IPS-18c (cell line): ENCODE data around the gene DRD3.

Source experiments
- H3K4me3 ChIP-seq: 2 replicates; pipeline ENCODE4 v1.7.0; 2013; ENCODE audit warnings: low read depth, mild to moderate bottlenecking, low read length, moderate library complexity; ENCODE audit not compliant: insufficient read depth
- H3K9me3 ChIP-seq: one replicate; pipeline ENCODE4 v1.6.1; 2013; ENCODE audit warnings: mild to moderate bottlenecking, low read length, moderate library complexity; ENCODE audit not compliant: control insufficient read depth, insufficient read depth

The DRD3 gene

DNA sequence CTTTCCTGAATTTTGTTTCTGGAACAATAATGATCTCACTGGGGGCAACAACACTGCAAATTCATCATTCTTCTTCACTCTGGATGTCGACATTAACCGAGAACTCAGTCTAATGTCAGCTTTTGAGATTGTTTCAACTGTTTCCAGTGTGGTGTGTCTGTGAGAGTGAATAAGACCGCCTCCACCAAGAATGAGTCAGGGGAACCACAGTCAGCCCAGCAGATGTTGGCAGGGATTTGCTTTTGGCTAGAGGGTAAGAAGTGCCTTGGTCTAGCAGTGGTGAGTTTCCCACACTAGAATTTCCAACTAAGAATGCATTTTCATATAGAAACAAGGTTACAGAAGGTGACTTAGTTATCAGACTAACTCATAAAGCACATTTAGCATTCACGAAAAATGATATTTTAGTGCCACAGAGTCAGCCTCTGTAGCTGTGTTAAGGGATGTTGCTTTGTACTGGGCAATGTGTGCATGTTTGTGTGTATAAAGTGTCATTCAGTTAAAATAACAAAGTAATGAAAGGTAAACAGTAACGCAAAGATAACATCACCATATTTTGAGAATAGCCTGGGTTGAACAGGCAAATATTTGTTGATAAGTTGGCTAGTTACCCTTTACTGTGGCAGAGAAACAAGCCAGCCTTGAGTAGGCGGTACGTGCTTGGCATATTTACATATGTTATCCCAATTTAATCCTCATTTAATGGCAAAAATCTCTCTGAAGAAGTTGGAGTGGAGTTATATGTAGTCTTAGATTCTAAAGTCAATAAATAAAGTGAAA, 33.8 kb downstream of the DRD3 start:
- H3K9me3 ChIP-seq, result no peaks in the 10 kb centered on the region
- no peak overlapping the region for H3K4me3 ChIP-seq

DNA sequence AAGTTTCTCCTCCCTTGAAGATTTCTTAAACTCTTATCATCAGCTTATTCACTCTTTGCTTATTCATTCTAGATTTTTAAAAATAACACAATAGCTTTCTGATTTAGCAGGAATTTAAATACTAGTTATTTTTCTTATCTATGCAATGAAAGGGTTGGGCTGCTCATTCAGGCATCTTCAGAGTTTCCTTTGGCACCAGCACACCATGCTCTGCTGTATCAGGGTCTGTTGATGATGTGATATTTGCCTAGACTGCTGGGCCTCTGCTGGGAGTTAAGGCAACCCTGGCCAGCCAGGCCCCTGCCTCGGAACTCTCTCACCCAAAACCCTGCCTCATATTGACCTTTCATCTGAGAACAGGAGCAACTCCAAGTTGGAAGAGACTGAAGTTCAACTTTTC, 35.0 kb downstream of the DRD3 start:
- no peaks in the 10 kb centered on the region for H3K9me3 ChIP-seq

DNA sequence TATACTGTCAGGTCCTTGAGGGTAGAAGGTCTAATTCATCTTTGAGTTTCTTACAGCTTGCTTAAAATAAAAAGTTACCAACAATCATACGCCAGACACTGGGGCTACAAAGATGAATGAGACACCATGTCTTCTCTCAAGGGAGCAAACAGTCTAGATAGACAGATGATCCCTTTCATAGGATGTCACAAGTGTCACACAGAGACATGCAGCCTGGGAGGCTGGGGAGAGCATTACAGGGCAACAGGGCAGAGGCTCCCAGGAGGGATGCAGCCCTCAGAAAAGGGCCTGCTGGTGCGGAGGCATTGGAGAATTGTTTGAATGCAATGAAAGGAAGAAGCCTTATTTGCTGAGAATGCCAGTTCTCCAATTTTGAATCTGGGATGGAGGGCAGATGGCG, 39.0 kb downstream of the DRD3 start:
- H3K9me3 ChIP-seq, result no peaks in the 10 kb centered on the region

More for the DNA sequence above, 35.0 kb downstream of the DRD3 start:
- no peak overlapping the region for H3K4me3 ChIP-seq

DNA sequence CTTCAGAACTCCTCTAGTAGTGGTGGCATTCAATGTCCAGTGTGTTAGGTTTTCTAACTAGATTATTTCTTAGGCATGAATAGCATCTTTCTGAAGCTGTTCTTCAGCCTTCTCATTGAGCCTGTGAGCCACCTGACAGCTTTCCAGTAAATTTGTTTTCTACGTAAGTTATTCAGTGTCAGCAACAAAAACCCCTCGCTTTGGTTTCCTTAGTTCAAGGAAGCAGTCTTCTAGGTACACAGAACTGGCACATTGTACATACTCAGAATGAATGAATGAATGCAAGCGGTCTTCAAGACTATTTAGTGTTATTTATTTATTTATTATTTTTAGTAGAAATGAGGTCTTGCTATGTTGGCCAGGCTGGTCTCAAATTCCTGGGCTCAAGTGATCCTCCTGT, 44.9 kb downstream of the DRD3 start:
- no peaks in the 10 kb centered on the region for H3K9me3 ChIP-seq

More for the DNA sequence above, 39.0 kb downstream of the DRD3 start:
- no peak overlapping the region for H3K4me3 ChIP-seq

DNA sequence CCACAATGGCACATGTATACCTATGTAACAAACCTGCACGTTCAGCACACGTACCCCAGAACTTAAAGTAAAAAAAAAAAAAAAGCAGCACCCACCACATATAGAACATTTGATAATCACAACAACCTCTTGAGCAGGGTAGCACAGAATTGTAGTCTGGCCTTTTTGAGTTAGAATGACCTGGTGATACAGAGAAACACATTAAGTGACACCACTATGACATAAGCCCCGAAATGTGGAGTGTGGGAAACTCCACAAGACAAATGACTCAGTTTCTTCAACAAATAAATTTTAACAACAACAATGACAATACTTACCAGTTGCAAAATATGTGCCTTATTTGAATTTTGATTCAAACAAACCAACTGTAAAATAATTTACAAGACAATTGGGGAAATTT, 46.4 kb downstream of the DRD3 start:
- Histone ChIP-seq H3K9me3 (no peaks in the 10 kb centered on the region), H3K4me3 (no peak overlapping the region)

More for the DNA sequence above, 44.9 kb downstream of the DRD3 start:
- no peak overlapping the region for H3K4me3 ChIP-seq

DNA sequence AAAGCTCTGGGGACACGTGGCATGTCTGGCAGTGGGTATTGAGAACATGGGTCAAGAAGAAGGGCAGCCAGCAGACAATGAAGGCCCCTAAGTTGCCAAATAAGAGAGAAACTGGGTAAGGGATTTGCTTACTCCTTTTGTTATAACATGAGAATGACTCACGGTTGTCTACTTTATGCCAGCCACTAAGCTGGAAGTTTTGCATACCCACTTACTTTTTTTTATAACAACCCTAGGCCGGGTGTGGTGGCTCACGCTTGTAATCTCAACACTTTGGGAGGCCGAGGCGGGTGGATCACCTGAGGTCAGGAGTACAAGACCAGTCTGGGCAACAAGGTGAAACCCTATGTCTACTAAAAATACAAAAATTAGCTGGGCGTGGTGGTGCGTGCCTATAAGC, 50.0 kb downstream of the DRD3 start:
- Histone ChIP-seq H3K9me3 (no peaks in the 10 kb centered on the region), H3K4me3 (no peak overlapping the region)

DNA sequence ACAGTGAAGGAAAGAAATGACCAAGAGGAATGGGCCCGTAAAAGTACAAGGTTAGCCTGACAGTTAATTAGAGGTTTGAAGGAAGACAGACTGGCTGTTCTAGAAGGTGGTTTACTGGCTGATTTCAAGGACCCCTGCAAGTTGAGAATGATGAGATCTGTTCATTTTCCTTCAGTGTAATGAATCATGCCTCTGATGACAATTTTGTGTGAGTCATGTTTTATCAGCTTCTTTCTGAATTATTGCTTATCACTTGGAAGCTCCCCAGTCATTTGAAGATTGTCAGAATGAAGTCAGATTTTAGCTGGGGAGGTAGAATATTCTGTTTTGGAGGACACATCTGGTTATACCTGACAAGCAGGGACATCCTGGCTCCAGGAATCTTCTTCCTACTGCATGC, 50.6 kb downstream of the DRD3 start:
- H3K9me3 ChIP-seq, result no peaks in the 10 kb centered on the region

DNA sequence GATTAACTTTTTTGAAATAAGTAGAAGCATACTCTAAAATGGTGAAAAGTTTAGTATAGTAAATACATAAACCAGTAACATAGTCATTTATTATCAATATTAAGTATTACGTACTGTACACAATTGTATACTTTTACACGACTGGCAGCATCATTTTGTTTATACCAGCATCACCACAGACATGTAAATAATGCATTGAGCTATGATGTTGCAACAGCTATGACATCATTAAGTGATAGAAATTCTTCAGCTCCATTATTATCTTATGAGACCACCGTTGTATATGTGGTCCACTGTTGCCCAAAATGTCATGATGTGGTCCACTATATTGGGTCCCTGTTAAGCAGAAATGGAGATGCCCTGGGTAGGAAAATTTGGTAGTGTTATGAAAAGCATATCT, 51.3 kb downstream of the DRD3 start:
- no peaks in the 10 kb centered on the region for H3K9me3 ChIP-seq
- H3K4me3 ChIP-seq, result no peak overlapping the region

More for the DNA sequence above, 50.6 kb downstream of the DRD3 start:
- no peak overlapping the region for H3K4me3 ChIP-seq

DNA sequence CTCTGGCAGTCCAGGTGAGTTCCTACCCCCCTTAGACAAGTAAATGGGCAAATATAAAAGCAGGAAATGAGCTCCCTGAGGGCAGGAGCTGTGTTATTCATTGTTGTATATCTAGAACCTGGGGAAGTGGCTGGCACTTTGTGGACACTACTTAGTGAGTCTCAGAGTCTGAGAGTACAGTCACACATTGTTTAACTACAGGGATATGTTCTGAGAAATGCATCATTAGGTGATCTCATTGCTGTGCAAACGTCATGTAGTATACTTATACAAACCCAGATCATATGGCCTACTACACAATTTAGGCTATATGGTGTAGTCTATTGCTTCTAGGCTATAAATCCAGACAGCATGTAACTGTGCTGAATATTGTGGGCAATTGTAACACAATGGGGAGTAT, 52.4 kb downstream of the DRD3 start:
- Histone ChIP-seq H3K9me3 (no peaks in the 10 kb centered on the region), H3K4me3 (no peak overlapping the region)

DNA sequence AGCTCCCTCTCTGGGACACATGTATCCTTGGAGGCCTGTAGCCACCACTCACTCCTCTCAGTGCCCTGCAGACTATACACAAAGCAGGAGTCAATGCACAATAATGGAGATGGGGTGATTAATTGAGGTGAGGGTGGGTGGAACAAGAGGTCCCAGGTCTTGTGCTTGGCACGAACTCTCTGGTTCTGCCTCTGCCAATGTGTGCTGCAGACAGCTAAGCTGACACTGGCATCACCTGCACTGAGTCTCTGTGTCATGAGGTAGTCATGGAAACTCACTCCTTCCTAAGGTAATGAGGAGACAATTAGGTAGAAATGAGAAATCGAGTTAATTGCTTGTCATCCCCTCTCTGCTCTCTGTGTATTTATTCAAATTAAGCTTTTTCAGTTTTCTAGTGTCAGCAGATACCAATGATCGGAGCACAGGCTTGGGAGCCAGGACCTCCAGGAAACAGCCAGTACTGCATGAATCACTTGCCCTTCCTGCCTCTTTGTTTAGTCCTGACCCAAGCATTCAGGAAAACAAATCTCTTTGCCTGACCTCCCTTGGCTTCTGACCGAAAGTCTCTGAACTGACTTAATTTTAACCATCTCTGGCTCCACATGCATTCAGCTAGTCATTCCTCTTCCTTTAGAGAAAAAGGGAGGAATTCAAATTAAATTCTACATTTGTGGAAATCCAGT, 56.7 kb downstream of the DRD3 start:
- no peak overlapping the region for H3K4me3 ChIP-seq
- no peaks in the 10 kb centered on the region for H3K9me3 ChIP-seq

DNA sequence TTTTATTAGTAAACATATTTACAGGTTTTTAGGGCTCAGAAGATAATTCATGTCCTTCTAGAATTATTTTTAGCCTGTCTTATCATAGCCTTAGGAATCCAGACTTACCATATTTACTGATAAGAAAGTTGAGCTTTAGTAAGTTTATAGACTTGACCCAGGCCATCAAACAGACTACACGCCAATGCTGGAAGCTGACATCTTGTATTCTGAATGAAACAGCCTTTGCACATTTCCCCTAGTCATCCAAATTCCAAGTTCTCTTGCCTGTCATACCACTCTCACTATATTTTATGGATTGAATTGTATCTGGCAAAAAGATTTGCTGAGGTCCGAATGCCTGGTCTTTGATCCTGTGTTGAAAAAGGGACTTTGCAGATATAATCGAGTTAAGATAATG, 58.6 kb downstream of the DRD3 start:
- Histone ChIP-seq H3K9me3 (no peaks in the 10 kb centered on the region), H3K4me3 (no peak overlapping the region)

DNA sequence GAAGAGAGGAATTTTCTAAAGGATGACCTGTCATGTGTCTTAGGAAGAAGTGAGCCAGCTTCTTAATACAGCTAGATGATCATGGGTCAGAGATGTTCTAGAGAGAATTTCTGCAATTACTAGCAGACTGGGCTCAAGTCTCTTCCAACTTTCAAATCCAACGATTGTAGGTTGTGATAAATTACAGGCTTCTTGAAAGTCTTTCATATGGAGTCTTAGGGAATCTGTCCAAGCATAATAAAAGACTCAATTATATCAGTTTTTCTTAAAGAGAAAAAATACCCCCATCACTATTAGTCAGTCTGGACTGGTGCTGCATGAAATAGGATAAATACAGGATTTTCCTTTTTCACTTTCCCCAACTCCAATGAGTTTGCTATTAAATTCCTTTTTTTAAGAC, 59.1 kb downstream of the DRD3 start:
- no peak overlapping the region for H3K4me3 ChIP-seq
- H3K9me3 ChIP-seq, result no peaks in the 10 kb centered on the region

DNA sequence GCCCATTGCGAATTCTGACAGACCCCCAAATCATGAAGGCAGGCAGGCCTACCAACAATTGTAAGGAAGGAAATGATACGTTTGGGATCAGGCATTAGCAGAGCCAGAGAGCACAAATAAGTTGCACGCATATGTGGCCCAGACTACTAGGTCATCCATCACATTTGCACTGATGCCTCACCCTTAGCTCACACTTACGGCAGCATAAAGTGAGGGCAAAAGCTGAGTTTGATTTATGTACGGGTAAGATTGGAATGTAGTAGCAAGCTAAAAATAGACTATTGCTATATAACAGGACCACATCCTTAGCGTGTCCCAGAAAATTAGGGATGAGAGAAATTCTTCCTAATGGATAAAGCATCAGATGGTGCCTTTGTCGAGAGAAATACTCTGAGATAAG, 63.7 kb downstream of the DRD3 start:
- Histone ChIP-seq H3K4me3 (no peak overlapping the region), H3K9me3 (no peaks in the 10 kb centered on the region)

DNA sequence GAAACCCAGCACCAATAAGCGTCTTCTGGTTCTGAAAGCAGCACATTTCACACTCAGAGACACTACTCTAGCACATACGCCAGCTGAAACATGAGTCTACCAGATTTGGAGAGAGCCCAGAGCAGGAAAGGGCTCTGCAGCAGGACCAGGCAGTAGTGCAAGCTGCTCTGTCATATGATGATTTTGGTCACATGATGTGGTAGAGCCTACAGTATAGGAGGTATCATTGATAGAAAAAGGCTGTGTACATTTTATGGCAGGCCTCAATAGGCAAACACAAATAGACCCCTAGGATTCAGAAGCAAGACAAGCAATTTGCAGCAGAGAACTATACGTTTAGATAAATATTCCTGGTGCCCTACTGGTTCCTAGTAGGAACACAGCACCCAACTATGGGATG, 64.1 kb downstream of the DRD3 start:
- no peak overlapping the region for H3K4me3 ChIP-seq

DNA sequence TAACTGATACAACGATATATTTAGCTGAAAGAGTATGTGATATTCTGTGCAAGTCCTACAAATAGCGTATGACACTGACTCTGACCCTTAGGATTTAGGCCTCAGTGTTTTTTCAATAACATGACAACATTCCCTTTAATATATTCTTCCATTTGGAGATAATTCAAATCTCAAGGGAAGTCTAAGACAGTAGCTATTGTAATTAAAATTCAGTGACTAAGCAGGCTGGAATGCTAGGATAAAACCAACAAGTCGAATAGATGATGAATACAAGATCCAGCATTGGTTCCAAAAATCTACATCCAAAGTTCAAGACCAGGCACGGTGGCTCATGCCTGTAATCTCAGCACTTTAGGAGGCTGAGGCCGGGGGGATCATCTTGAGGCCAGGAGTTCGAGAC, 66.2 kb downstream of the DRD3 start:
- Histone ChIP-seq H3K4me3 (no peak overlapping the region), H3K9me3 (no peaks in the 10 kb centered on the region)

More for the DNA sequence above, 64.1 kb downstream of the DRD3 start:
- no peaks in the 10 kb centered on the region for H3K9me3 ChIP-seq

DNA sequence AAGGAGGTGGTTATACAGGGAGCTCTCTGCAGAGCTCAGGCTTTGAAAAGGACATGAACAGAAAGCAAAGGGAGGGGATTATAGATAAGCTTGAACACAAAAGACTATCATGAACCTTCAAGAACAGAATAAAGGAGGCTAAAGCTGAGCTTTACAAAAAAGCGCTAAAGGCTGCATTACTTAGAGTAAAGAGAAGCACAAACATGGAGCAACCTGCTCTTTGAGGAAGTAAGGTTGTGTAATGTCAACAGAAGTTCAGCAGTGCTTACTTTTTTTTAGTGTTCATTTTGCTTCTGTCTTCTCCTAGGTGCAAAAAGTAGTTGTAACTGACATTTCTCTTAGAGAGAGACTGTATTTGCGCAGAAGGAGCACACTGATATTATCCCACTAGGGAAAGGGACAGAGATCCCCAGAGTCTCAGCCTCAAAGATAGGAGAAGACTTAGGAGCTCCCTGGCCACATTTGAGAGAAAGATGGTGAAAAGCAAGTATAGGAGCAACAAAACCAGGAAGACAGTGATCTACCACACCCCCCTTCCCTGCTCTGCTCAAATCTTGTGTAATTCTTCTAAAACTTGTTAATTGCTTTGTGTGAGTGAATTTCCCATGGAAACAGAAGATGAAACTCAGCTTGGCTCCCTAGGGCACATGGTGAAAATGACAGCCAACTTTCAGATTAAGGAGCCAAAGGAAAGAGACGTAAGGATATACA, 67.6 kb downstream of the DRD3 start:
- Histone ChIP-seq H3K4me3 (no peak overlapping the region), H3K9me3 (no peaks in the 10 kb centered on the region)

DNA sequence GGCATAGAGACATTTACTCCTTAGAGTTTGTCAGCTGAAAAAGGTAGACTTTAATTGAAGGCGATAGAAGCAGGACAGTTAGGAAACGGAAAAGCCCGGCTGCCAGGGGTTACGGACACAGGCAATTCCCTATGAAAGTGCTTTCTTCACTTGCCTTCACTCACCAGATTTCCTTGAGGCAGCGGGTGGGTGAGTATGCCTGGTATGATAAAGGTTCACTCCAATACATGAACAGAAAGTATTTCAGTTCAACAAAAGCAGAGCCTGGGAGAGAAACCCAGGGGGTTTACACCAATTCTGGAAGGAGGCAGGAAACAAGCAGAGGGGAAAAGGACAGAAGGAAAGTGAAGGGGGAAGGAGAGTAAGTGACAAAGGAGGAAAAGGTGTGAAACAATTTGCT, 68.4 kb downstream of the DRD3 start:
- Histone ChIP-seq H3K9me3 (no peaks in the 10 kb centered on the region), H3K4me3 (no peak overlapping the region)

DNA sequence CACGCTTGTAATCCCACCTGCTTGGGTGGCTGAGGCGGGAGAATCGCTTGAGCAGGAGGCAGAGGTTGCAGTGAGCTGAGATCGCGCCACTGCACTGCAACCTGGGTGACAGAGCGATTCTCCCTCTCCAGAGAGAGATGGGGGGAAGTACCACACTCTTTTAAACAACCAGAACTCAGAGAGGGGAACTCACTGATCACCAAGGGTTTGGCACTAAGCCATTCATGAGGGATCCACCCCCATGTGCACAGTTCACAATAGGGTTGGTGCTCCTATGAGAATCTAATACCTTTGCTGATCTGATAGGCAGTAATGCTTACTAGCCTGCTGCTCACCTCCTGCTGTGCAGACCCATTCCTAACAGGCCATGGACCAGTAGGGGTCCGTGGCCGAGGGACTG, 70.7 kb downstream of the DRD3 start:
- Histone ChIP-seq H3K4me3 (no peak overlapping the region), H3K9me3 (no peaks in the 10 kb centered on the region)
